Lung (tissue), 12 donors: ENCODE data around the gene ADNP. TPM values are rescaled to one million over a fixed set of nuclear protein-coding genes. Genes with fewer than 3 reads are reported as not detected.

ENCODE experiments used
- ATAC-seq: fragments of 200-7000 bp; cut with Tn5 transposase; one replicate; pipeline ENCODE4 v1.9.1; 2020; ENCODE audit warnings: moderate number of reproducible peaks; ENCODE audit not compliant: insufficient read depth, low FRiP score
- DNase-seq, 3 donors: peaks; one replicate each; pipeline ENCODE4 v3.0.0-alpha.2; 2013 to 2017
- H3K27ac ChIP-seq, 2 donors: one replicate each; pipeline ENCODE4 v1.5.1; 2013; ENCODE audit warnings: mild to moderate bottlenecking in 2 of 2, moderate library complexity in 2 of 2, control low read depth in 1 of 2, inconsistent platforms in 1 of 2, low read depth in 1 of 2, low read length in 1 of 2
- H3K27me3 ChIP-seq, 3 donors: one replicate each; pipeline ENCODE4 v1.5.1; 2013; ENCODE audit warnings: low read length in 2 of 3; ENCODE audit not compliant: control insufficient read depth in 3 of 3, insufficient read depth in 3 of 3
- H3K36me3 ChIP-seq, 4 donors: one replicate each; pipeline ENCODE4 v1.5.1; 2013; ENCODE audit warnings: low read length in 4 of 4, mild to moderate bottlenecking in 1 of 4, moderate library complexity in 1 of 4; ENCODE audit not compliant: control insufficient read depth in 4 of 4, insufficient read depth in 4 of 4
- H3K4me1 ChIP-seq, 5 donors: one replicate each; pipeline ENCODE4 v1.5.1; 2013; ENCODE audit warnings: low read length in 5 of 5, mild to moderate bottlenecking in 2 of 5, moderate library complexity in 1 of 5; ENCODE audit not compliant: control insufficient read depth in 5 of 5, insufficient read depth in 5 of 5
- H3K4me3 ChIP-seq: one replicate; pipeline ENCODE4 v1.5.1; 2013; ENCODE audit warnings: mild to moderate bottlenecking, control low read depth, moderate library complexity
- H3K9ac ChIP-seq, 2 donors: one replicate each; pipeline ENCODE4 v1.5.1; 2013; ENCODE audit warnings: low read length in 2 of 2, control low read depth in 1 of 2; ENCODE audit not compliant: insufficient read depth in 1 of 2
- H3K9me3 ChIP-seq, 4 donors: one replicate each; pipeline ENCODE4 v1.5.1; 2013; ENCODE audit warnings: low read length in 3 of 4, mild to moderate bottlenecking in 1 of 4, moderate library complexity in 1 of 4; ENCODE audit not compliant: control insufficient read depth in 4 of 4, insufficient read depth in 3 of 4
- CTCF ChIP-seq: IDR thresholded peaks from 2 replicates; pipeline ENCODE4 v1.5.1; 2012; ENCODE audit warnings: mild to moderate bottlenecking; ENCODE audit errors: control extremely low read depth, extremely low read depth
- WGBS, 2 donors: extraction: QIAGEN DNeasy Blood & Tissue Kit; methylation state at CpG; one replicate each; pipeline ENCODE4 v1.1.7; 2013; 5-methylcytosine and 5-hydroxymethylcytosine counted together
- polyA plus RNA-seq, 2 donors: library from polyadenylated mRNA; stranded (reverse); fragments of 200-250 nt; gene quantifications; one replicate each; pipeline ENCODE4 v1.2.1, GENCODE V29; 2013
- total RNA-seq, 2 donors: library from RNA; depleted of rRNA in 1 of 2; stranded (reverse); fragments of >200 nt in 1 of 2; gene quantifications; one replicate each; pipeline ENCODE4 v1.2.1, GENCODE V29; 2014 to 2021
- donor health status: control.
- donor health status: control.
- donor health status: Bipolar disorder and iron deficiency.
- donor health status: healthy.
- donor health status: DM: yes; HTN: yes; CAD: no.

ADNP gene
- total and polyA plus RNA-seq, 4 donors = 18.0 to 81.5 (median 41.5) TPM

DNA sequence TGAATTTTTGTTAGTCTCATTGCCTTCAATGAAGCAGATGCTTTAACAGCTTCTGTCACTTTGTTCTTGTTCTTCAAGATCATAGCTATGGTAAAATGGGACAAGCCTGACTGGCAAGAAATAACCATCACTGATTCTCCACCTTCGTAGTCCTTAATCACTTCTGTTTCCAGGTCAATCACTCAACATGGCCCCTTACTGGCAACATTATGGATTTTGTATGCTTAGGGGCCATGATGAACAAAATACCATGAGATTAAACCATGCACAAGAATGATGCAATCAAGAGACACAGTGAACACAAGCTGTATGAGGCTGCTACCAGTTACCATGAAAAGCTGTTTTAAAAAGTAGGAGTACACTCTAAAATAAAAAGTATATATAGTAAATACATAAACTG, 32.8 kb downstream of the ADNP start:
- ATAC-seq (no peak), DNase-seq (no peak)
- Histone ChIP-seq H3K27ac (no peak overlapping the region), H3K36me3 (peaks cover 15 to 53% (median 26%) of the 10 kb centered on the region in 4 donors), H3K9me3 (no peaks in the 10 kb centered on the region), H3K27me3 (no peaks in the 10 kb centered on the region), H3K4me1 (peaks cover 0 to 6% (median 0%) of the 10 kb centered on the region in 5 donors), H3K4me3 (no peak overlapping the region), H3K9ac (no peak overlapping the region)
- WGBS, 2 donors = 97% methylated on average over 1 of the region's 1 CpG
- no peak for TF ChIP-seq CTCF

GRCh38 chr20:50895111-50895830, 36.0 kb downstream of the ADNP start:
- no peak for TF ChIP-seq CTCF
- no peak overlapping the region for H3K27ac ChIP-seq
- no peak overlapping the region for H3K9ac ChIP-seq
- DNase-seq (no peak), ATAC-seq (no peak)
- H3K27me3 ChIP-seq = no peaks in the 10 kb centered on the region
- no peaks in the 10 kb centered on the region for H3K4me1 ChIP-seq
- peaks cover 28 to 63% (median 38%) of the 10 kb centered on the region in 4 donors for H3K36me3 ChIP-seq
- H3K4me3 ChIP-seq = no peak overlapping the region
- 88 to 96% methylated on average over 8 of the region's 8 CpGs for WGBS, 2 donors
- no peaks in the 10 kb centered on the region for H3K9me3 ChIP-seq

- DNase-seq (no peak), ATAC-seq (no peak)
- Histone ChIP-seq H3K27me3 (no peaks in the 10 kb centered on the region), H3K9me3 (no peaks in the 10 kb centered on the region), H3K27ac (no peak overlapping the region), H3K9ac (no peak overlapping the region), H3K36me3 (peaks cover 26 to 58% (median 38%) of the 10 kb centered on the region in 4 donors), H3K4me1 (no peaks in the 10 kb centered on the region), H3K4me3 (no peak overlapping the region)
- 98 to 99% methylated on average over 7 of the region's 7 CpGs for WGBS, 2 donors
- no peak for TF ChIP-seq CTCF
Measured at GRCh38 chr20:50893620-50894019, 37.6 kb downstream of the ADNP start.
